Stimulated activated CD4-positive, alpha-beta T cell treated with anti-CD3 and anti-CD28 coated beads, Interleukin-12 subunit alpha, Interleukin-12 subunit beta, amount 100 ng/mL, for 48 hours (primary cell): ENCODE measurements around the gene MSI2.

Source experiments
- DNase-seq, 3 donors: peaks; one replicate each; pipeline ENCODE4 v3.0.0-alpha.2; 2020; ENCODE audit warnings: low read depth in 2 of 3, low spot score in 1 of 3

Gene MSI2

DNA sequence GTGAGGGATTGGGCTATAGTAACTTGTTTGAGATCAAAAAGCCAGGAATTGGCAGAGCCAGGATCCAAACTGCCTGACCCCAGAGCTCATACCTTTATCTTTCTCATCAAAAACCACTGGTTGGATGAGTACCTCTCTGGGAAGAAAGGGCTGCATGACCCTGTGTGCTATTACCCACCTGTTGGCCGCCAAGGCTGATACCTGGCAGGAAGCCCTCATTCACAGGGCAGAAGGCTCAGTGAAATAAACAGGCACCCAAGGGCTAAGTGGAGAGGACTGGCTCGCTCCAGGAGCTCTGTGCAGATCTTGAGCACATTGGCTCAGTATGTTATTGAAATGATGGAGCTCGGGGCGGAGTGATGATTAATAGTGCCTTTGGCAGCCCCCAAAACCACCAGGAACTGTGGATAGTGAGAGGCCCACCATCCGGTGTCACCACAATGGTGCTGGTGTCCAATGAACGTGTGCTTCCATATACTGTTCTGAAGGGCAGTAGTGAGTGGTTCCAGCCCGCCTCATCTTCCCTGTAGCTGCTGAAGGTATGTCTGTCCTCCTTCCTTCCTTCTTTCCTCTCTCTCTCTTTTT, 197.6 kb downstream of the MSI2 start:
- DNase-seq = no peak

DNA sequence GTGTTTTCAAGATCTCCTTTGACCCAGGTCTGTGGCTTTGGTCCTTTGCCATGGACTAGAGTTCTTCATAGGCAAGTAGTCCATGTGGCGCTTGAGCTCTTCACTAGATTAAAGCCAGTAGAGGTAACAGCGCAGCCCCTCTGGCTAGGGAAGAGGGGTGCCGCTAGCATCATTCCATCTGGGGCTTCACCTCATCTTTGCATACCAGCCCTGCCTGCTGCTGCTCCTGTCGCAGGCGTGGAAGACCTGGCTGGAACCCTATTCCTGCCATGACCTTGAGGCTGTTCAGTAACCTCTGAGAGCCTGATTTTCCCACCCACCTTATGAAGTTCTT, 198.4 kb downstream of the MSI2 start:
- DNase-seq = no peak

- no peak for DNase-seq
Measured at GRCh38 chr17:57455063-57455914, 199.0 kb downstream of the MSI2 start.

- no peak for DNase-seq
Measured at GRCh38 chr17:57456622-57457021, 200.3 kb downstream of the MSI2 start.

- no peak for DNase-seq
Measured at GRCh38 chr17:57457188-57457587, 200.9 kb downstream of the MSI2 start.

DNA sequence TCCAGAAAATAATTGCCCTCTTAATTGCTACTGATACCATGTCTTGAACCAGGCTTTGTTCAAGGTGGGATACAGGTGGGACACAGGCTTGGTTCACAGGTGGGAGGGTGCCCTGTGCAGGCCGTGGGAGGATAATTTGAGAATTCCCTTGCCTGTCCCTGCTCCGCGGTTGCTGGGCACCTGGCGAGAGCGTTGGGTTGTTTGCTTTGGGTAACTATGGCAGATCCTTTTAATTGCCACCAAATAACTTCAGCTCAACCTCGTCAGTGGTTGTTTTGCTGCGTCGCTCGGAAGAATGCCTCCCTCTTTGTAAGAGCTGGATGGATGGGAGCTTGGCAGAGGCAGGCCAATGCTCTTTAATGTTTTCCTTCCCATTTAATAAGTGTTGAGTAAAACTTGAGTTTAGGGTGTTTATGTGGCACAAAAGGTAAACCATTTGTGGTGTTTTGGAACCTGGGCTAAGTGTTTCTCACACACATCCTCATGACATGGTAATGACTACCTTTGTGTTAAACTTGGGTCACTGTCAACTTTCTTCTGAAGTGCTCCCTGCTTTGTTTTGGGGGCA, 202.5 kb downstream of the MSI2 start:
- no peak for DNase-seq

DNA sequence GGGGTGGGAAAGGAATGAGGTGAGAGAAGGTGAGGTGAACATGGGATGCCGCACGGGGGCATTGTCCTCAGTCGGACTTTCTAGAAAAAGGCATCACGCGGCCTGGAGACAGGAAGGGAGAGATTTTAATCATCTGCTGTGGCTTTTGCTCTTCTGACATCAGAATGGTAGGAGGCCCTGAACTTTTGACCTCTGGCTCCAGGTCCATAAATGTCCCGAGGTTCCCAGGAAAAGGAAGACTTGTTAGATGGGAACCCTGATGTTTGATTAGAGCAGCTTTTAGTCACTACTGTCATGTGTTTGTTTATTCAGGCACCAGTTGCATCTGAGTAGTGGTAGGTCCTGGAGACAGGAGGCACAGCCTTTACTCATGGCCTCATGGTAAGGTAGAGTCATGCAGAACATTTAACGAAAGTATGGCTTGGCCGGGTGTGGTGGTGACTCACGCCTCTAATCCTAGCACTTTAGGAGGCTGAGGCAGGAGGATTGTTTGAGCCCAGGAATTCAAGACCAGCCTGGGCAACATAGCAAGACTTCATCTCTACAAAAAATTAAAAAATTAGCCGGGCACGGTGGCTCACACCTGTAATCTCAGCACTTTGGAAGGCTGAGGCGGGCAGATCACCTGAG, 203.1 kb downstream of the MSI2 start:
- DNase-seq = peak in 1 of 3 donors; percentile 40

DNA sequence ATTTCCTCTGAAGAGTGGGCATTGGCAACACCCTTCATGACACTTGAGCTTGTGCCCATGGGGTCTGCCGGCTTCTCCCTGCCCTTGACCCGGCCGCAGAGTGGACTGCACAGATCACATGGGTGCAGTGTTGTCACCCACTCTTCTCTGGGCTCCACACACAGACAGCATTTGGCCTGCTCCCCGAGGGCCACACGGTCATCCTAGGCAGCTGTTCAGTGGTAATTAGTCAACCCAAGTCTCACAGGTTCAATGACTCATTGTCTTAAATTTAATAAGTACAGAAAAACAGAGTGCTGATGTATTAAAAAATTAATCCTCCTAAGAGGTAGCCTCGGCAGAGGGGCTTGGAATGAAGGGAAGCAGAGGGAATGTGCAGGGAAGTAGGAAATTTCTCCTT, 204.8 kb downstream of the MSI2 start:
- peak in 1 of 3 donors; percentile 29 for DNase-seq

DNA sequence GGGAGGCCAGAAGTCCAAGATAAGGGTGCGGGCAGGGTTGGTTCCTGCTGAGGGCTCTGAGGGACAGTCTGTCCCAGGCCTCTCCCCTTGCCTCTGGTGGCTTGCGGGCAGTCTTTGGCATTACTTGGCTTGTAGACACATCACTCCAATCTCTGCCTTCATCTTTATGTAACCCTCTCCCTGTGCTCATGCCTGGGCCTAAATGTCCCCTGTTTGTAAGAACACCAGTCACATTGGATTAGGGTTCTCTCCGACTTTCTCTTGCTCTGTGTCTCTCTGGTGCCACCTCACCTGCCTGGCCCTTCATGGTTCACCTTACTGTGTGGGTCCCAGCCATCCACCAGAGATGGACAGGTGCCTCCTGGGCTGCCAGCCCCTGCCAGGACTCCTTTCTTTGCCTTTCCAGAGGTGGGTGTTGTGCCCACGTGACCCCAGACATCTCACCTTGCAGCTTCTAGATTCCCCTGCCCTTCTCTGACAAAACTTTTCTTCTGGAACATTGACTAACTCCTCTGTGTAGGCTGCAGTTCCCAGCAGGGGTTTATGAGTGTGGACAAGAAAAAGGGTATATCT, 205.8 kb downstream of the MSI2 start:
- DNase-seq = no peak

GRCh38 chr17:57463103-57463885, 207.0 kb downstream of the MSI2 start:
- DNase-seq = peak; percentile 82 to 88 (median 84)

DNA sequence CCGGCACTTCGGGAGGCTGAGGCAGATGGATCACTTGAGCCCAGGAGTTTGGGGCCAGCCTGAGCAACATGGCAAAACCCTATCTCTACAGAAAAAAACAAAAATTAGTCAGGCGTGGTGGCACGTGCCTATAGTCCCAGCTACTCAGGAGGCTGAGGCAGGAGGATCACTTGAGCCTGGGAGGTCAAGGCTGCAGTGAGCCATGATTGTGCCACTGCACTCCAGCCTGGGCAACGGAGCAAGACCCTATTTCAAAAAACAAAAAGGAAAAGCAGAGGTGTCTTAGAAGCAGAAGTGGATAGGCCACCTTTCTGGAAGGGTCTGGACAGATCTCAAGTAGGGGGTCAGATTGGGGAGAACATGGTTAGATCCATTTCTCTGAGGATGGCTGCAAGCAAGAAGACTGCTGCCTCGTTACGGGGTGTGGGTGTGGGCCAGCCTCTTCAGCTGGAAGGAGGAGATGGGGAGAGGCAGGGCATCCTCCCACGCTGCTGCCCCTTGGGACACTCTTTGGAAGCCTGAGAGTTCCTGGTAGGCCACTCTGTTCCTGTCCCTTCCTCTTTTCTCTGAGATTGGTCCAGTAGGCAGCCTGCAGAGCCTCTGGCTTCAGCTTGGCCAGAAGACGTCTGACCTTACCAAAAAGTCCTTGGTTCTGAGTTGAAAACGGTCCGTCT, 208.0 kb downstream of the MSI2 start:
- no peak for DNase-seq

GRCh38 chr17:57465610-57466009, 209.3 kb downstream of the MSI2 start:
- DNase-seq = no peak

DNA sequence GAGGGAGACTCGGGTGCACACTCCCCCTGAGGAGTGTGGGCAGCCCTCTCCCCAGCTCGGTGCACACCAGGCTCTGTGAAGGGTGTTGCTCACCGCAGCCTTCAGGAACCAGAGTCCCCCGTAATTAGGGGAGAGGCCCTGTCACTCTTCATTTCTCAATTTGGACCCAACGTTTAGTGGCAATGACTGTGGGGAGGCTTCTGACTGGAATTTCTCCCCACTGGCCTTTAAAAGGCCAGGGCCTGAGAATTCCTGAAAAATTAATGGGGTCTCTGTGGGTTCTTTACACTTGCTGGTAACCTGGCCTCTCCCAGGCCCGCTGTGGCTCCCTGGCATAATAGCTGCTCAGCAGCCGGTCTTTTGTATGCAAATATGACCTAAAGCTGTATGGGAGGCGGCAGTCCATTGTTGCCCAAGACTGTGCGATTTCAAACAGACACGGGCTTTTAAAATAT, 209.7 kb downstream of the MSI2 start:
- DNase-seq = no peak

DNA sequence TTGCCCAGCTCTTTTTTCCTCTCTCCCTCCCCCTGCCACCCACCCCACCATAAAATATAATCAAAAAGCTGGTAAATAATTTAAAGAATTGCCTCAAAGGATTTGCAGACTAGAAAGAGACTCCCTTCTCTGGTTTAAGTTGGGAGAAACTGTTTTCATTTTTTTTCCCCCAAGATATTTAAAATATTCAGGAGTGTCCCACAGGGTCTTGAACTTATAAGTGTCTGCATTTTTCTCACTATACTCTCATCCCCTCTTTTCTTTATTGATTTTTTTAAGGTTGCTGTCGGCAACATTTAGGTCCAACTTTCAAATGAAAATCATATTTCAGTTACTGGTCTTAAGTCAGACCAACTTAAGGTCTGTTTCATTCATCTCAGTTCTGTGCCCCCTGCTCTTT, 210.2 kb downstream of the MSI2 start:
- no peak for DNase-seq

GRCh38 chr17:57467226-57467625, 210.9 kb downstream of the MSI2 start:
- no peak for DNase-seq

GRCh38 chr17:57467801-57468200, 211.5 kb downstream of the MSI2 start:
- DNase-seq = no peak

DNA sequence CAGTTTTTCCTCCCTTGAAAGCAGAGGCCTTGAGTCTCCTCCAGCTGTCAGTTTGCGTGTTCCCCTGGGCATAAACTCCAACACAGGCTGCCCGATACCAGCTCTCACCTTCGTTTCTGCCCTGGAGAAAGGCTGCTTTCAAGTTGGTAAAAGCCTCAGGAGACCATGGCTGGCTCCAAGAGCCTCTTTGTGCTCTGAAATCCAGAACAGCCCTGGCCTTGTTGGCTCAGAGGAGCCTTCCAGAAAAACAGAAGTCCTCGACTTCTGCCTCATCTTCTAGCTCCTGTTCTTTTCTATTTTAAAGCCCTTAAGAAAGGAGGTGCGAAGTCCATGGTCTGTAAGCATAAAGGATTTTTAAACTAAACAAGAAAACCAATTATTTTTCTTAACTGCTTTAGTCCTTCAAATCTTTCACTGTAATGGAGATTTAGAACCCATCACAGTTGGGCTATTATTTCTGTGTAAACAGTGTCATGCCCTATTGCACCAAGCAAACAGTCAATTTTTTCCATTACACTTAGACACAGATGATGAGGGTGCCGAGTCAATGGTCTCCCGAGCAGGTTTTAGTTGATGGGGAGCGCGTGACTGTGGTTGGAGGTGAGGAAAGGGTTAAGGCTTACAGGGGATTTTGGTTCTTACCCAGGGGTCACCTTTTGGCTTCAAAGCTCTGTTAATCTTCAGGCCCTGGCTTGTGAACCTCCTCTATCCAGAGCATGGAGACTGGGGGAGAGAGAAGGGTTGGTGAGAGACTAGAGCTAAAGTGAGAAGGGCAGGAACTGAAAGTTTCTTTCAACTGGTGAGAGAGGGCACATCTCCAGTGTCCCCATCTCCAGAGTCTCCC, 212.8 kb downstream of the MSI2 start:
- no peak for DNase-seq

DNA sequence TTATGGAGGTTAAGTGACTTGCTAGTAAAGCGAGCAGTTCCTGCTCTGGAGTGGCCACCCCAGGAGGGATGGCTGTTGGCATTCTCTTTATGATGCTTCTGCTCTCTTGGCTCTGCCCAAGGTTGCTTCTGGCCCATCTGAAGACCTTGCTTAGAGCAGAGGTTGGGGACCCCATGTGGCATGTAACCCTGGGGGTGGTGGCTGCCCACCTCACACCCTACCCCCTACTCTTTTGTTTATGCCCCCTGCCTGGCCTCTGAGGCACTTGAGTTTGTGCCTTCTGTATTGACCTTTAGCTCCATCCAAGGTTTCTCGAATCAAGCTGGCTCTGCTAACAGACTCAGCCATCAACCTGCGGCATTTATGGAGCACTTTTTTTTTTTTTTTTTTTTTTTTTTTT, 214.6 kb downstream of the MSI2 start:
- no peak for DNase-seq

- no peak for DNase-seq
Measured at GRCh38 chr17:57471868-57472368, 215.6 kb downstream of the MSI2 start.
